ENCODE data around the gene GPI. TPM values are rescaled to one million over a fixed set of nuclear protein-coding genes. Genes with fewer than 3 reads are reported as not detected.
A peak's percentile ranks its signal among the peaks of the same experiment; 100 is the strongest.

The GPI gene
- total and polyA plus RNA-seq, 9 of the 15 experiments (the other 6 are each of a cell fraction or from before 2014, with no cell fraction given) = 88.3 to 358 (median 122) TPM

DNA sequence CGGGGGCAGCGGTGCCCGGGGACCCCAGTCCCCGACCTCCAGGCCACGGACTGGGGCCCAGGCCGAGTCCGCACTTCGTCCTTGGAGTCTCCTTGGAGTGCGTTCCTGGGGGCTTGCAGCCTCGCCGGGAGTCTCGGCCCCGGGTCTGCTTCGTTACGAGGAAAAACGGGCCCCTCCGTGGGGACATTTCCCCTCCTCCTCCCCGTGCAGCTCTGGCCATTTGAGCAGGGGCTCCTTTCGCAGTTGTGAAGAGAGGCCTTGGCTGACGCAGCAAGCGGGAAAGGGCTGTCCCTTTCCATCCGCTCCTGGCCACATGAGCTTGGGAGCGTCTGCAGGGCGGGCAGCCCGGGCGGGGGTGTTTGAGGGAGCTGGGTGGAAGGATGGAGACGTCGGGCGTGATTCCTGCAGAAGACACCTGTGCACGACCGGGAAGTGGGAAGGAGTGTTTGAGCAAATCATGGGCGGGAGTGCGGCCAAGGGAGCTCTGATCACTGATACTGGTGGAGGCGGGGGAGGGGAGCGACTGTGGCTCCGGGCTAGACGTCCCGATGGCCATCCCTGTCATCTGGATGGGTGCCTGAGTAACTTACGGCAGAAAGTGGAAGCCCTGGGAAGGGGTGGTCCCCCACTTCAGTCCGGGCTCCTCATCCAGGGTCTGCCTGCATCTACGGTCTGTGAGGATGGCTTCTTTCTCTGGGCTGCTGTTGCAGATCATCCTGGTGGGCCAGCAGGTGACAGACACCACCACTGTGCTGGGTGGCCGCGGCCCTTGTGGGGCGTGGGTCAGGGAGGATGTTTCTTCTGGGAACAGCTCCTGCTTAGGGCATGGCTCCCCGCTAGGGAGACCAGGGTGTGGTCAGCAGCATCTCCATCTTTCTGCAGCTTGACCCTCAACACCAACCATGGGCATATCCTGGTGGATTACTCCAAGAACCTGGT, 736 bp downstream of the GPI start (continued):
- TF ChIP-seq RFX5 (IDR thresholded peaks at IDR 0.05; ENCODE audit: low read depth, low read length) = no peak
- no peak for TF ChIP-seq HNRNPLL (IDR thresholded peaks at IDR 0.05; ENCODE audit: low read depth, low read length, poor library complexity, severe bottlenecking)
- no peak for TF ChIP-seq STAT5B (CRISPR knock-in tag; IDR thresholded peaks at IDR 0.05)
- 0 out of 2 replicates have a peak, but pooled peaks have one; percentile 21 for TF ChIP-seq ETV5 (CRISPR knock-in tag; IDR thresholded peaks at IDR 0.05; ENCODE audit: low read depth)
- no peak; the same call in 1 of the 2 replicates for TF ChIP-seq CTBP1 (IDR thresholded peaks at IDR 0.05; ENCODE audit: borderline replicate concordance)
- no peak for TF ChIP-seq TOE1 (IDR thresholded peaks at IDR 0.05; ENCODE audit: borderline replicate concordance)
- TF ChIP-seq TOE1 (CRISPR knock-in tag; IDR thresholded peaks at IDR 0.05; ENCODE audit: borderline replicate concordance, low read depth) = no peak
- no peak for TF ChIP-seq ZFP1 (CRISPR knock-in tag; IDR thresholded peaks at IDR 0.05)
- TF ChIP-seq ZNF431 (CRISPR knock-in tag; IDR thresholded peaks at IDR 0.05) = no peak
- TF ChIP-seq POLR3G (IDR thresholded peaks at IDR 0.05; ENCODE audit: extremely low read depth, insufficient read length, insufficient replicate concordance) = no peak
- TF ChIP-seq RCOR1 (IDR thresholded peaks at IDR 0.05; ENCODE audit: borderline replicate concordance in 1 of 2, low read depth in 2 of 2, low read length in 2 of 2) = peak in 1 of 2 experiments; percentile 57; a peak in 1 of 4 replicates
- TF ChIP-seq POLR2AphosphoS2 (IDR thresholded peaks at IDR 0.05; ENCODE audit: low read length) = no peak
- no peak for TF ChIP-seq RHOXF2B (CRISPR knock-in tag; conservative IDR thresholded peaks at IDR 0.05)
- no peak for TF ChIP-seq SLC30A9 (CRISPR knock-in tag; IDR thresholded peaks at IDR 0.05)
- no peak for TF ChIP-seq MECOM (CRISPR knock-in tag; IDR thresholded peaks at IDR 0.05)
- TF ChIP-seq, protein P1, sequence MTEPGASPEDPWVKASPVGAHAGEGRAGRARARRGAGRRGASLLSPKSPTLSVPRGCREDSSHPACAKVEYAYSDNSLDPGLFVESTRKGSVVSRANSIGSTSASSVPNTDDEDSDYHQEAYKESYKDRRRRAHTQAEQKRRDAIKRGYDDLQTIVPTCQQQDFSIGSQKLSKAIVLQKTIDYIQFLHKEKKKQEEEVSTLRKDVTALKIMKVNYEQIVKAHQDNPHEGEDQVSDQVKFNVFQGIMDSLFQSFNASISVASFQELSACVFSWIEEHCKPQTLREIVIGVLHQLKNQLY (CRISPR knock-in tag; conservative IDR thresholded peaks at IDR 0.05) = no peak
- 0 out of 2 replicates have a peak, but pooled peaks have one; percentile 18 for TF ChIP-seq PML (IDR thresholded peaks at IDR 0.05; ENCODE audit: low read length)
- TF ChIP-seq, protein P2, sequence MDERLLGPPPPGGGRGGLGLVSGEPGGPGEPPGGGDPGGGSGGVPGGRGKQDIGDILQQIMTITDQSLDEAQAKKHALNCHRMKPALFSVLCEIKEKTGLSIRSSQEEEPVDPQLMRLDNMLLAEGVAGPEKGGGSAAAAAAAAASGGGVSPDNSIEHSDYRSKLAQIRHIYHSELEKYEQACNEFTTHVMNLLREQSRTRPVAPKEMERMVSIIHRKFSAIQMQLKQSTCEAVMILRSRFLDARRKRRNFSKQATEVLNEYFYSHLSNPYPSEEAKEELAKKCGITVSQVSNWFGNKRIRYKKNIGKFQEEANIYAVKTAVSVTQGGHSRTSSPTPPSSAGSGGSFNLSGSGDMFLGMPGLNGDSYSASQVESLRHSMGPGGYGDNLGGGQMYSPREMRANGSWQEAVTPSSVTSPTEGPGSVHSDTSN (CRISPR knock-in tag; IDR thresholded peaks at IDR 0.05; ENCODE audit: low read depth) = no peak
- TF ChIP-seq, protein P2 (tag; conservative IDR thresholded peaks at IDR 0.05; ENCODE audit: low read depth) = no peak
- TF ChIP-seq ZNF699 (CRISPR knock-in tag; IDR thresholded peaks at IDR 0.05; ENCODE audit: insufficient replicate concordance) = no peak
- TF ChIP-seq, protein P3, sequence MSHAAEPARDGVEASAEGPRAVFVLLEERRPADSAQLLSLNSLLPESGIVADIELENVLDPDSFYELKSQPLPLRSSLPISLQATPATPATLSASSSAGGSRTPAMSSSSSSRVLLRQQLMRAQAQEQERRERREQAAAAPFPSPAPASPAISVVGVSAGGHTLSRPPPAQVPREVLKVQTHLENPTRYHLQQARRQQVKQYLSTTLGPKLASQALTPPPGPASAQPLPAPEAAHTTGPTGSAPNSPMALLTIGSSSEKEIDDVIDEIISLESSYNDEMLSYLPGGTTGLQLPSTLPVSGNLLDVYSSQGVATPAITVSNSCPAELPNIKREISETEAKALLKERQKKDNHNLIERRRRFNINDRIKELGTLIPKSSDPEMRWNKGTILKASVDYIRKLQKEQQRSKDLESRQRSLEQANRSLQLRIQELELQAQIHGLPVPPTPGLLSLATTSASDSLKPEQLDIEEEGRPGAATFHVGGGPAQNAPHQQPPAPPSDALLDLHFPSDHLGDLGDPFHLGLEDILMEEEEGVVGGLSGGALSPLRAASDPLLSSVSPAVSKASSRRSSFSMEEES (CRISPR knock-in tag; IDR thresholded peaks at IDR 0.05) = no peak
- TF ChIP-seq RBM22 (IDR thresholded peaks at IDR 0.05; ENCODE audit: low read depth, low read length, poor library complexity, severe bottlenecking) = no peak
- TF ChIP-seq DIDO1 (tag; IDR thresholded peaks at IDR 0.05; ENCODE audit: low read depth) = no peak
- 0 out of 2 replicates have a peak, but pooled peaks have one; percentile 26 for TF ChIP-seq IRF2 (CRISPR knock-in tag; IDR thresholded peaks at IDR 0.05)

Measured in K562 (cell line).